OCI-LY7 (cell line): Measurements from ENCODE around the gene NEK9. TPM values are rescaled to one million over a fixed set of nuclear protein-coding genes. Genes with fewer than 3 reads are reported as not detected.

Experiments used
- BruUV-seq: library from RNA; stranded (reverse); fragments of 400-500 nt; replicated peaks from 2 replicates; lab custom pipeline; 2021; lab: Mats Ljungman, UMichigan
- CTCF ChIA-PET: fragments of 300-600 bp; sonication (Branson Sonifier 250); formaldehyde crosslinking; loops from one replicate; lab custom pipeline; 2022; ENCODE audit warnings: antibody characterized with exemption; ENCODE audit not compliant: unreplicated experiment; lab: Charles Lee
- POLR2A ChIA-PET: fragments of 300-600 bp; sonication (Branson Sonifier 250); formaldehyde crosslinking; loops from one replicate; lab custom pipeline; 2022; ENCODE audit warnings: antibody characterized with exemption; lab: Charles Lee
- DNase-seq: peaks from one replicate; pipeline ENCODE4 v3.0.0-alpha.2; 2015; ENCODE audit warnings: low spot score
- H2AFZ ChIP-seq: fragments of 200-600 bp; sonication (generic), shearing (Covaris generic); 2 replicates; pipeline ENCODE4 v1.6.1; 2014; ENCODE audit warnings: mild to moderate bottlenecking, antibody characterized with exemption, low read length, moderate library complexity
- H3K27ac ChIP-seq: fragments of 200-600 bp; sonication (generic); 2 replicates; pipeline ENCODE4 v1.5.1; 2014; ENCODE audit warnings: mixed run types, low read depth, mild to moderate bottlenecking, moderate library complexity, low read length, inconsistent platforms; ENCODE audit not compliant: poor library complexity, severe bottlenecking
- H3K36me3 ChIP-seq: fragments of 200-600 bp; sonication (generic); 2 replicates; pipeline ENCODE4 v1.6.1; 2014; ENCODE audit warnings: mild to moderate bottlenecking, antibody characterized with exemption, low read length, moderate library complexity, mixed read lengths; ENCODE audit not compliant: insufficient read depth
- H3K4me1 ChIP-seq: fragments of 200-600 bp; sonication (generic); 2 replicates; pipeline ENCODE4 v1.5.1; 2014; ENCODE audit warnings: mild to moderate bottlenecking, low read length; ENCODE audit not compliant: insufficient read depth, poor library complexity, severe bottlenecking
- H3K4me2 ChIP-seq: fragments of 200-600 bp; sonication (generic); 2 replicates; pipeline ENCODE4 v1.6.1; 2014; ENCODE audit warnings: mild to moderate bottlenecking, low read length
- H3K4me3 ChIP-seq: fragments of 200-600 bp; sonication (generic); 2 replicates; pipeline ENCODE4 v1.5.1; 2014; ENCODE audit warnings: mild to moderate bottlenecking, low read depth, low read length; ENCODE audit not compliant: poor library complexity, severe bottlenecking
- H3K79me2 ChIP-seq: fragments of 200-600 bp; sonication (generic); 2 replicates; pipeline ENCODE4 v1.6.1; 2016; ENCODE audit warnings: low read depth, mild to moderate bottlenecking, low read length, moderate library complexity, mixed read lengths; ENCODE audit not compliant: insufficient read depth
- H3K9me2 ChIP-seq: fragments of 200-600 bp; sonication (generic); 2 replicates; pipeline ENCODE4 v1.6.1; 2016; ENCODE audit warnings: mild to moderate bottlenecking, low read length, mixed read lengths; ENCODE audit not compliant: insufficient read depth
- H3K9me3 ChIP-seq: fragments of 200-600 bp; sonication (generic); 2 replicates; pipeline ENCODE4 v1.6.1; 2014; ENCODE audit warnings: mild to moderate bottlenecking, mixed run types, low read length, mixed read lengths
- H4K20me1 ChIP-seq: fragments of 200-600 bp; sonication (generic); 2 replicates; pipeline ENCODE4 v1.6.1; 2014; ENCODE audit warnings: mild to moderate bottlenecking, antibody characterized with exemption, low read length, moderate library complexity, mixed read lengths; ENCODE audit not compliant: insufficient read depth
- EZH2phosphoT487 ChIP-seq: fragments of 200-600 bp; sonication (generic); IDR thresholded peaks from 2 replicates; pipeline ENCODE4 v1.6.1; 2018; ENCODE audit warnings: low read depth, borderline replicate concordance, mild to moderate bottlenecking, mixed run types, antibody characterized with exemption, low read length, moderate library complexity, mixed read lengths
- intact Hi-C: fragments of 100-400 bp; cut with micrococcal nuclease; formaldehyde crosslinking; loops from one replicate; pipeline ENCODE4 v1.10.0; 2022; ENCODE audit not compliant: unreplicated experiment
- total RNA-seq, 2 experiments: library from RNA; depleted of rRNA in 1 of 2; stranded (reverse); fragments of >200 nt in 1 of 2; shearing (Covaris generic) in 1 of 2; gene quantifications; 2 replicates each; pipeline ENCODE4 v1.2.3, GENCODE V29; 2014 to 2022
- TF ChIP-seq, protein P1 (sequence below): fragments of 200-600 bp; sonication (generic); conservative IDR thresholded peaks from 2 replicates; pipeline ENCODE4 v1.5.1; 2014; ENCODE audit warnings: mild to moderate bottlenecking, antibody characterized with exemption, low read length, moderate library complexity, mixed read lengths

NEK9 gene
- total RNA-seq, 2 experiments from 2014 or later = 58.3 to 86.4 TPM

DNA sequence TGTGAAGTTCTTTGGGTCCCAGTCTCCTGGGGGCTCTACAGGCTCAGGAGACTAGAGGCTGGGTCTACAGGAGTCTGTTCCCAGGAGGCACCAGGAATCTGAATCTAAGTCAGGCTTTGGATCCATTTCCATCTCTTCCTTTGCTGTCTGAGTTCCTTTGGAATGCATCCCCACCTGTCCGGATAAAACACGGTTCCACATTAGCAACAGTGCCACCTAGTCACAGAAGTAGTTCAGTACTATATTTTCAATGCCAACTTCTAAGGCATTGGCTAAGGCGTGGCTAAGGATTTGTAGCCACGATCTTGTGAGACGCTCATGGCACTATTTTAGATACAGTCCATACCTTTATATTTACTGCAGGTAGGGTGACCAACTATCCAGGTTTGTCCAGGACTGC lies 42.3 kb downstream of the NEK9 start:
- no peak for DNase-seq
- Histone ChIP-seq H3K4me3 (no peak overlapping the region), H3K4me1 (no peaks in the 10 kb centered on the region), H2AFZ (no peak overlapping the region), H4K20me1 (no peaks in the 10 kb centered on the region), H3K27ac (no peak overlapping the region), H3K9me2 (no peaks in the 10 kb centered on the region), H3K79me2 (no peaks in the 10 kb centered on the region), H3K36me3 (peaks cover 74% of the 10 kb centered on the region), H3K9me3 (no peaks in the 10 kb centered on the region), H3K4me2 (no peak overlapping the region)
- TF ChIP-seq, protein P1, sequence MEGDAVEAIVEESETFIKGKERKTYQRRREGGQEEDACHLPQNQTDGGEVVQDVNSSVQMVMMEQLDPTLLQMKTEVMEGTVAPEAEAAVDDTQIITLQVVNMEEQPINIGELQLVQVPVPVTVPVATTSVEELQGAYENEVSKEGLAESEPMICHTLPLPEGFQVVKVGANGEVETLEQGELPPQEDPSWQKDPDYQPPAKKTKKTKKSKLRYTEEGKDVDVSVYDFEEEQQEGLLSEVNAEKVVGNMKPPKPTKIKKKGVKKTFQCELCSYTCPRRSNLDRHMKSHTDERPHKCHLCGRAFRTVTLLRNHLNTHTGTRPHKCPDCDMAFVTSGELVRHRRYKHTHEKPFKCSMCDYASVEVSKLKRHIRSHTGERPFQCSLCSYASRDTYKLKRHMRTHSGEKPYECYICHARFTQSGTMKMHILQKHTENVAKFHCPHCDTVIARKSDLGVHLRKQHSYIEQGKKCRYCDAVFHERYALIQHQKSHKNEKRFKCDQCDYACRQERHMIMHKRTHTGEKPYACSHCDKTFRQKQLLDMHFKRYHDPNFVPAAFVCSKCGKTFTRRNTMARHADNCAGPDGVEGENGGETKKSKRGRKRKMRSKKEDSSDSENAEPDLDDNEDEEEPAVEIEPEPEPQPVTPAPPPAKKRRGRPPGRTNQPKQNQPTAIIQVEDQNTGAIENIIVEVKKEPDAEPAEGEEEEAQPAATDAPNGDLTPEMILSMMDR = peak; percentile 36; the same call in 1 of the 2 replicates
- TF ChIP-seq EZH2phosphoT487 = no peak
- no TSS peak for BruUV-seq
- intact Hi-C loops = no loop called here
- ChIA-PET CTCF (no interaction called here), POLR2A (no interaction called here)

DNA sequence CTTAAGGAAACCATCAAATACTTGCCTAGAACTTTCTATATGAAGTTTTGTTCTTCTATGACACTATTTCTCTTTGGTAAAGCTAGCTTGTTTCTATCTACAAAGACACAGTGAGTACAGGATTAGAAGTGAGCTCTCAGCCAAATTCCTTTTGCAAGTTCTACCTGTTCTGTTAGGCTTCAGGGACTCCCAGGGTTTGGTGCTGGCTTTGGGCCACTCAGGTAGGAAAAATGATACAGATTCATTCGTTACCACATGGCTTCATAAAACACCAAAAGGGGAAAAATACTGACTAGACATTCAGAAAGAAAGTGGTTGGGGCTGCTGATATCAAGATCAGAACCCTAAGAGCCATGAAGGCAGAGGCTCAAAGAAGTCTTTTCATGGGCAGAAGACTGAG lies 43.6 kb downstream of the NEK9 start:
- H3K36me3 ChIP-seq = peaks cover 67% of the 10 kb centered on the region
- POLR2A ChIA-PET = interaction anchor here (0.6 kb wide), 1 partner anchor 228 kb away, joined by 3 read pairs; no protein-coding TSS in a partner anchor

DNA sequence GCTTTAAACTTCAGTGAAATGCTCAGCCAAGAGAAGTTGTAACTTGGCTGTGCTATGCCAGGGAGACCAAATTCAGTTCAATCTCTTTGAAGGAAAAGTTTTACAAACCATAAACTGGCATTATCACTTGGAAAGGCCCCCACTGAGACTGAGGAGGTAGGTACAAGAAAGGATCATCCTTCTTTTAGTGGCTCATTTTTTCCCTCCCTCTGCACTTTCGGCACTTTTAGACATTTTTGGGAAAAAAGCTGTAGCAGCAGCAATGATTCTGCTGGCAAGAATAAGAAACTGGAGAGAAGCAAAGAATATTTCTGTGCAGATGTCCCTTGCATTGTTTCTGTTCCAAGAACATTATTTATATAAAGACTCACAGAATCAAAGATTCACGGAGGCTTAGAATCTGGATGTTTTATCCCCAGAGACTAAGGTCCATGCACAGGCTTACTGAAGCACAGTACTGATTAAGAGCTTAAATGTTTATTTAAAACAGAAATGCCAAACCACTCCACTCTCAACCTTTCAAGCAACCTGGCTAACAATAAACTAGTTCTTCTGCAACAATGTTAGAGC lies 45.1 kb downstream of the NEK9 start:
- ChIA-PET CTCF (no interaction called here), POLR2A (interaction anchor here (0.6 to 0.7 kb wide), 2 partner anchors 140 to 454 kb away, joined by 3 read pairs; no protein-coding TSS in a partner anchor)
- Histone ChIP-seq H3K9me3 (no peaks in the 10 kb centered on the region), H3K79me2 (no peaks in the 10 kb centered on the region), H3K36me3 (peaks cover 51% of the 10 kb centered on the region), H3K4me2 (no peak overlapping the region), H3K4me3 (no peak overlapping the region), H4K20me1 (no peaks in the 10 kb centered on the region), H3K4me1 (no peaks in the 10 kb centered on the region), H2AFZ (no peak overlapping the region), H3K9me2 (no peaks in the 10 kb centered on the region), H3K27ac (no peak overlapping the region)
- BruUV-seq = no TSS peak
- intact Hi-C loops = no loop called here
- no peak for TF ChIP-seq EZH2phosphoT487
- TF ChIP-seq, protein P1 = no peak
- no peak for DNase-seq

More for the DNA sequence above, 43.6 kb downstream of the NEK9 start:
- Histone ChIP-seq H3K79me2 (no peaks in the 10 kb centered on the region), H3K4me1 (no peaks in the 10 kb centered on the region), H3K4me2 (no peak overlapping the region), H3K9me2 (no peaks in the 10 kb centered on the region), H4K20me1 (no peaks in the 10 kb centered on the region), H3K27ac (no peak overlapping the region), H3K4me3 (no peak overlapping the region), H2AFZ (no peak overlapping the region), H3K9me3 (no peaks in the 10 kb centered on the region)
- TF ChIP-seq EZH2phosphoT487 = no peak
- TF ChIP-seq, protein P1 = no peak
- BruUV-seq = no TSS peak
- CTCF ChIA-PET = no interaction called here
- DNase-seq = no peak
- intact Hi-C loops = no loop called here
